KBM-7 (cell line): ENCODE results near the gene NDFIP2.

Experiments
- DNase-seq: peaks from one replicate; pipeline ENCODE4 v3.0.0-alpha.2; 2015
- in situ Hi-C: fragments of 300-500 bp; cut with MboI; formaldehyde crosslinking; loops from 2 replicates; pipeline ENCODE4 v1.14.3; 2020; ENCODE audit warnings: low sequenced_read_pairs, low pct_unique_long_range_greater_than_20kb, mixed read lengths

Gene NDFIP2, protein sequence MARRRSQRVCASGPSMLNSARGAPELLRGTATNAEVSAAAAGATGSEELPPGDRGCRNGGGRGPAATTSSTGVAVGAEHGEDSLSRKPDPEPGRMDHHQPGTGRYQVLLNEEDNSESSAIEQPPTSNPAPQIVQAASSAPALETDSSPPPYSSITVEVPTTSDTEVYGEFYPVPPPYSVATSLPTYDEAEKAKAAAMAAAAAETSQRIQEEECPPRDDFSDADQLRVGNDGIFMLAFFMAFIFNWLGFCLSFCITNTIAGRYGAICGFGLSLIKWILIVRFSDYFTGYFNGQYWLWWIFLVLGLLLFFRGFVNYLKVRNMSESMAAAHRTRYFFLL

DNA sequence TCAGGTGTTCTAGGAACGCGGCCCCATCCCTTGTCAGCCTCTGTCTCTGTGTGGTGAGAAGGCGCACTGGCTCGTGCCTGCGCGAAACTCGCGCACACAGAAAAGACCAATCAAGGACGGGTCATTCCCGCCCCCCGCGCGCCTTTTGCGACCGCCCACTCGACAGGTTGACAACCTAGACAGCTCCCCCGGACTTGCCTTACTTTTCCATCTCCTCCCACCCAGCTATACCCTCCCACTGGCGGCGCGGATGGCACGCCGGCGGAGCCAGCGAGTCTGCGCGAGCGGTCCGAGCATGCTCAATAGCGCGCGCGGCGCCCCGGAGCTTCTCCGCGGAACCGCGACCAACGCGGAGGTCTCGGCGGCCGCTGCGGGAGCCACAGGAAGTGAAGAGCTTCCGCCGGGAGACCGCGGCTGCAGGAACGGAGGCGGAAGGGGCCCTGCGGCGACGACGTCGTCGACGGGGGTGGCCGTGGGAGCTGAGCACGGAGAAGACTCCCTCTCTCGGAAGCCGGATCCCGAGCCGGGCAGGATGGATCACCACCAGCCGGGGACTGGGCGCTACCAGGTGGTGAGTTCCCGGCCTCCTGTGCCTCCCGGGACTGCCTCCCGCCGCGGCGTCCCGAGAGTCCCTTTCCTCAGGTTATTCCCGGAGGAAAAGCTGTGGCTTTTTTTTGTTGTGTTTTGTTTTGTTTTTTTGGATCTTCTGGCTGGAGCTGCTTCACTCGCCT, at the start of gene NDFIP2:
TSS of gene NDFIP2 (plus strand) at position 202 of the 731 bp plus-strand sequence. CDS start at position 251, 49 bp downstream.
- peak; percentile 66 for DNase-seq
- in situ Hi-C loops: no loop called here

DNA sequence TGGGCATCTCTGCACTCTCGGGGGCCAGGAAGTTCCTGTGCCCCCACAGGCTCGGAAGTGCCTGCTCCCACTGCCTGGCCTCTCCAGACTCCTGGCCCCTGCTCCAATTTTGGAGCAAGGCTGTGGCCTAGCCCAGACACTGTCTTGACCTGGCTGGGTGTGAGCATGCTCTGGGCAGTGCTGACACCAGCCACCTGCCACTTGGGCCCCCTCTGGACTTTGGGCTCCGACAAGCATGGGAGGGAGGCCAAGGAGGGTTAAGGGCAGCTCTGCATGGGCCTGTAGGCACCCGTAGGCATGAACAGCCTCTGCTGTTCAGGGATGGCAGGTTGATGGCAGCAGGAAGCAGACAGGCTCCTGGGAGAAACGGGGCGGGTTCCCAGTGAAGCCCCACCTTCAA, 48.9 kb upstream of the NDFIP2 start:
- no peak for DNase-seq
- in situ Hi-C loops: no loop called here

DNA sequence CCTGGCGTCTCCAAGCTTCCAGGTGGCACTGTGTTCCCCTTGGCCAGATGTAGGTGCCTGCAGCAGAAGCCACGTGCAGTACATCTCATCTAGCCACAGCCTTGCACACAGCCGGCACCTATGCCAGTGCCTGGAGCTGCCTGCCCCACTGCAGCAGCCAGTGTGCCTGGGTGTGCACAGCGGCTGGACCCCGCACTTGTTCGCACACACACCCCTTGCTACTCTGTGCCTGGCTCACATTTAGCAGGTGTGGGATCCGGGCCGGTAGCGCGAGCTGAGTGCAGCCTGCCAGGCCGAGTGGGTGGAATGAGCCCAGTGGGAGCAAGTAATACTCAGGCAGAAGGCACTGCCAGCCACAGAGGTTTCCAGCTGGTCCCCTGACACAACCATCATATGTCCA, 48.0 kb upstream of the NDFIP2 start:
- no peak for DNase-seq
- in situ Hi-C loops: no loop called here

DNA sequence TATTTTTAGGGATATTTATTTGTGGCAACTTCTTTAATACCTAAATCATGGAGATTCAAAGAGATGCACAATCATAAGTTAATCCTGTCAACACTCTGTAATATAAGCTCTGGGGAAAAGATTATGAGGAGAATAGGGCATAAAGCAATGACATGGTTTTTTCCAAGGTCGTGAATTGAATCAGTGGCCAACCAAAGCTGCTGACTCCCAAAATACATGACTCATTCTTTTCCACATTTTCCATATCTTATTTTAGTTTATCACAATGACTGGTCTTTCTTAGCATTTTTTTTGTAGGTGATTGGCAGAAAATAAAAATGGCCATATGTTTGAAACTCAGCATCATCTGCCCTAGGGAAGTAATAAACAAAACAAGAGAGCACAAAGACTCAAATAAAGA, 46.4 kb upstream of the NDFIP2 start:
- in situ Hi-C loops: no loop called here
- DNase-seq: no peak

DNA sequence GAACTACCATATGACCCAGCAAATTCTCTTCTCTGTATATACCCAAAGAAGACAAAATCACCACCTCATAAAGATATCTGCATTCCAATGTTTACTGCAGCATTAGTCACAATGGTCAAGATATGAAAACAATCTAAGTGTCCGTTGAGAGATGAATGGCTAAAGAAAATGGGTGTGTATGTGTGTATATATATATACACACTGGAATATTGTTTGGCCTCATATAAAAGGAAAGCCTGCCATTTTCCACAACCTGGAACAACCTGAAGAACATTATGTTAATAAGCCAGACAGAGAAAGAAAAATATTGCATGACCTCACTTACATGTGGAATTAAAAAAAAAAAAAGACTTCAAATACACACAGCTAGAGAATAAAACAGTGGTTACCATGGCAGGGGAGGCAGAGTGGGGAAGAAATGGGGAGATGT, 45.4 kb upstream of the NDFIP2 start:
- no peak for DNase-seq
- in situ Hi-C loops: no loop called here

DNA sequence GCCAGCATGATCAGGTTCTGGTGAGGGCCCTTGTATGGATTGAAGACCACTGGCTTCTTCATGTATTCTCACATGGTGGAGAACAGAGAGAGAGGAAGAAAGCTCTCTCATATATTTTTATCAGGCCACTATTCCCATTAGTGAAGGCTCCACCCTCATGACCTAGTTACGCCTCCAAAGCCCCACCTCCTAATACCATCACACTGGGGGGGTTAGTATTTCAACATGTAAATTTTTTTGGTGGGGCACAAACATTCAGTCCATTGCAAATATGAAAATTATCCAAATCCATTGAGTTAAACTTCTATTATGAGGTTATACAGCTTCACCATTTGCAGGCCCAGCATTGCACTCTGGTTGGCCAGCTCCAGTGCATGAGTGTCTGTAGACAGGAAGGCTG, 41.7 kb upstream of the NDFIP2 start:
- no peak for DNase-seq
- in situ Hi-C loops: no loop called here

DNA sequence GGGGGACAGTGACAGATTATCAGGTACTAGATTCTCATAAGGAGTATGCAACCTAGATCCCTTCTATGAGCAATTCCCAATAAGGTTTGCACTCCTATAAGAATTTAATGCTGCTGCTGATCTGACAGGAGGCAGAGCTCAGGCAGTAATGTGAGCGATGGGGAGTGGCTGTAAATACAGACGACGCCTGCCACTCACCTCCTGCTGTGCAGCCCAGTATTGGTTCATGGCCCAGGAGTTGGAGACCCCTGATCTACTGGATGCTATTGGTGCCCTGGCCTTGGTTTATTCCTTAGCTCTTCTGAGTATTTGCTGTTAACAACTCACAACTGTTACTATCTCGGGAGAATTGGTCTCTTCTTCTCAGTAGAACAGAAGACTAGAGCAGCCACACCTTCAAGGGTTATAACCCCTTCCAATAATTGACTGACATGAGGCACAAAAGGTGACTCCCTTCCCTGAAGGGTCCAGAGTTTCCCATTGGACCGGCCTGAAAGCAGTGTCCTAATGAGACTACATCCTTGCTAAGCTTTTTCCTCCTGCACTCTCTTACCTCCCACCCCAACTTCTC, 39.9 kb upstream of the NDFIP2 start:
- in situ Hi-C loops: no loop called here
- DNase-seq: no peak

DNA sequence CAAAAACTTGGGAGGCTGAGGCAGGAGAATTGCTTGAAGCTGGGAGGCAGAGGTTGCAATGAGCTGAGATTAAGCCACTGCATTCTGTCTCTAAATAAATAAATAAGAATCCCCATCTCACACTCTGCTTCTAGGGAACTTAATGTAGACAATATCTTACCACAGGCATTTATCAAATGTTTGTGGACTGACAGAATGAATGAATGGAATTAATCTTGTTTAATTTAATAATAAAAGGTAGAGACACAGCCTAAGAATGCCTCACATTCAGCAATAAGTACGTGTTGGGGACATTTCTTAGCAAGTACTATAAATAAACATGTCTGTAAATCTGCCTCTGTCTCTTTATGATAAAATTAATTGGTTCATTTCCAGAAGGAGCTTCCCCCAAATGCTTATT, 38.7 kb upstream of the NDFIP2 start:
- DNase-seq: no peak
- in situ Hi-C loops: no loop called here

DNA sequence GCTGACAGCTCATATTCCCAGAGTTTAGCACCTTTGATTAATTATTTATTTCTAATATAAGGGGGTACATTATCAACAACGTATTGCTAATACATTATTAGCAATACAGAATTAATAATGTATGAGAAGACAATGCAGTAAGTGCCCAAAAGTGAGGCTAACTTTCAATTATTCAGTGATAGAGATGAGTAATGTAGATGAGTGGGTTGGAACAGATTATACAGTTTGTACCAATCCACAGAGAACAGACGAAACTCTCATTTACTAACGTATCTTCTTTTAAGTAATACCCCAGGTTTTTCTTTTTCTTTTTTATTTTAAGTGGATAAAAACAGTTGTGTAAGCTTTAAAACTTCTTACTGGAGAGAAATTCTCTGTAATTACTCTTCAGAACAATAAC, 38.2 kb upstream of the NDFIP2 start:
- in situ Hi-C loops: no loop called here
- no peak for DNase-seq

DNA sequence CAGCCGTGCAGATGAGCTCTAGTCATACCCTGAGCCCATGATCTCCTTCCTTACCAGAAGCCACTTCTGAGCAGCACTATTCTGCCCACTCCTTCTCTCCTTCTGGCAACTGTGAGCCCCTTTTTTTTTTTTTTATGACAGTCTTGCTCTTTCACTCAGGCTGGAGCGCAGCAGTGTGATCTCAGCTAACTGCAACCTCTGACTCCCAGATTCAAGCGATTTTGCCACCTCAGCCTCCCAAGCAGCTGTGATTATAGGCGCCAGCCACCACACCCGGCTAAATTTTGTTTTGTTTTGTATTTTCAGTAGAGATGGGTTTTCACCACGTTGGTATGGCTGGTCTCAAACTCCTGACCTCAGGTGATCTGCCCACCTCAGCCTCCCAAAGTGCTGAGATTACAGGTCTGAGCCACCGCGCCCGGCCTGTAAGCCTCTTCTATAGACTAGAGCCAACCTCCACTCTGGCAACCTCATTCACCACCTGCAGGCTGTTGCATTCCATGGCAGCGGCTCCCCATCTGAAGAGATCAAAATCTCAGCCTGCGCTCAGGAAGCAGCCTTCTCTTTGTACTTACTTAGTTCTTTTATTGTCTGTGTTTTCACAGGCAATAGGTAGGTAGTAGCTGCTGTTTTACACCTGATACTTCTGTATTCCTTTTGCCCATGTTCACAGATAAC, 34.8 kb upstream of the NDFIP2 start:
- in situ Hi-C loops: no loop called here
- DNase-seq: no peak

DNA sequence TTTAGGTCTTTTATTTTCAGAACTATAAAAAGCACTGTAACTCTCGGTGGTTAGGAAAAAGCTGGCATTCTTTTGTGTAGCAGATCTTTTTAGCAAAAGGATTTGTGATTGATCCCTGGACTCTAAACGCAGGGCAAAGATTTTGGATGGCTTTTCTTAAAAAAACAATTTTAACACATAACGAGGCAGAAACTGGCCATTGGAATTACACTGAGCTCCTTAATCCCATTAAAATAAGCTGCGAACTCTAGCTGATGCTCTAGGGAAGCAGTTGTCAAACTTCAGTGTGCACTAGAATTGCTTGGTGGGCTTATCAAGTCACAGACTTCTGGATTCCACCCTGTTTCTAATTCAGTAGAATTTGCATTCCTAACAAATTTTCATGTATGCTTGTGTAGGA, 33.8 kb upstream of the NDFIP2 start:
- DNase-seq: no peak
- in situ Hi-C loops: no loop called here

DNA sequence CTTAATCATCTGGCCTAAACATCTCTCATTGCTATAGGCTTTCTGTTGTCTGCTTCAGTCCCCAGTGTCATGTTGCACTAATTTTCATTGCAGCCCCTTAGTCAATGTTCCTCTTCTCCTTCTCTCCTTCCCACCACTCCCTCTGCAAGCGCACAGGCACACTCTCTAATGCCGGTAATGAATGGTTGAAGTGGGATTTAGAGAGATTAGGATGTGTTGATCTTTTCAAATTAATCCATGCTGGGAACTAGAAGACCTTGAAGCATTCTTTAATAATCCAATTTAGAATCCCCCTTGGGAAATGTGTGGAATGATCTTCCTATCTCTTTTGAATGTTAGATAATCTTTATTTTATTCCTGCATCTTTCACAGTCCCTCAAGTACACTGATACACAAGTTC, 33.2 kb upstream of the NDFIP2 start:
- in situ Hi-C loops: no loop called here
- no peak for DNase-seq

DNA sequence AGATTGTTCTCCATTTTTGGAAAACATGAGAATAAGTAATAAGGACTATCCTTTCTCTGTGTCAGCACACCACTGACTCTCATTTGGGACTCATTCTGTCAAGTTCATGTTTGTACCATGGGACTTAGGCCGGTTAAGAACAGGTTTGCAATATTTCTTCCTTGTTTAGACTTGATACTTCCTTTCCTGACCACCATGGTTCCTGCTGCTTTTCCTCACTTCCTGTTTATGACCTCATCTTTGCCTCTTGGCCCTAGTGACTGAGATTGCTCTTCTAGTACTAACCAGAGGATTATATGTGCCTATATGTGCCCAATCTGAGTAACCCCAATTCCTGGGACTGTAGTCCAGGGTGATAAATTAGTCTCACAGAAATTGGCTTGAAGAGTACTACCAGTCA, 32.5 kb upstream of the NDFIP2 start:
- in situ Hi-C loops: no loop called here

DNA sequence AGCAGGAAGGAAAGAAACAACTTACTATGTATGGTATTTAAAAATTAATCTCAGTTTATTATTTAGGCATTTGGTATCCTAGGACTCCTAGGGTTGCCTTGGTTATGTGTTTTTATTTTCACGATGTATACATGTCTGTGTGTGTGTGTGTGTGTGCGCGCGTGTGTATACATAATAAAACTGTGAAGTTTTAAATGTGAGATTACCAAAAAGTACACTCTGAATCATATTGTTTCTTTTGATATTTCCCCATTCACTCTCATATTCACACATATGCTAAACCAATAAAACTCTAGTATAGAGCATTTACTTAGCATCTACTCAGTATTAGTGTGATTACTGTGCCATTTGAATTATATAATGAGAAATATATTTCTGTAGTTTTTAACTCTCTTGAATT, 30.8 kb upstream of the NDFIP2 start:
- in situ Hi-C loops: no loop called here
- no peak for DNase-seq

More for the DNA sequence above, 32.5 kb upstream of the NDFIP2 start:
- DNase-seq: peak; percentile 44

DNA sequence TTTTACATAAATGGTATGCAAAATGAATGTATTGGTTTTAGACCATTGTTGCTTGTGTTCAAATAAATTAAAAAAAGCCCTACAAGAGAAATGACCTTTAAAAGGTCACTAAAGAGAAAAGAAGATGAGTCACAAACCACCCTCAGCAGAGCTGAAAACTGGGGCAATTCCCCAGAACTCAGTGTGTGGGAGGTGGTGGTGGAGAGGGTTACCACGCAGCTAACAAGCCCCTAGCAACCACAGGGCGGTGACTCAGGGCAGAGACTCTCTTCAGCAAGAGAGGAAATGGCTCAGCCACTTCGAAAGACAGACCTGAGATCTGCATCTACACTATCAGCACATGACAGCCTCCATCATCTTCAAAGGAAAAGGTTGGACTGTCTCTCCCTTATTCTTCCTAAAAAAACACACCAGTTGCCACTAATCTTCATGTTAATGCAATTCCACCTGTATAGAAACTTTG, 29.4 kb upstream of the NDFIP2 start:
- peak; percentile 68 for DNase-seq
- in situ Hi-C loops: no loop called here

DNA sequence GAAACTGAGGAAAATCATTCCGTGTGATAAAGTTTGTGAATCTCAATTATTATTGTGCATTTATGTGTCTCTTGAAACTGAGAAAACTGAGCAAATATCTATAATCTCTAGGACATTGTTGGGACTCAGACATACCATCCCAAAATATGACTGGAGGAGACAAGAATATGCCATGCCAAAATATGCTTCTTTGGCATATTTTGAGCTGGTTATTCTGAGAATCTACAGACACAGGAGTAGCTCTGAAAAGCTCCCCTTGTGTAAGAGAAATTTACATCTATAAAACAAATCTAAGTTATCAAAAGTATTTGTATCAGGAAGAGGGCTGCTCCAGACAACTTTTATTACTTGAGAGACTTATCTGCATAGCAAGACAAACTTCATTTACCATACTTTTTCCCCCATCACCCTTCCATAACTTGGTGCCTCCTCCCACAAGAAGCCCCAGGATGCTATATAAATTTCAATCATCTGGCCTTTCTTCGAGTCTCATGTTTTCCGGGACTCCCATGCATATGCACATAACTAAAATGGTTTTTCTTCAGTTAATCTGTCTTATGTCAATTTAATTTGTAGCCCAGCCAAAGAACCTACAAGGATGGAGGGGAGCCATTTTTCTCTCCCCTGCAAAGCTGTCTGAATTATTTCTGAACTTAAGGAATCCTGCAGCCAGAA, 28.6 kb upstream of the NDFIP2 start:
- DNase-seq: no peak
- in situ Hi-C loops: no loop called here

DNA sequence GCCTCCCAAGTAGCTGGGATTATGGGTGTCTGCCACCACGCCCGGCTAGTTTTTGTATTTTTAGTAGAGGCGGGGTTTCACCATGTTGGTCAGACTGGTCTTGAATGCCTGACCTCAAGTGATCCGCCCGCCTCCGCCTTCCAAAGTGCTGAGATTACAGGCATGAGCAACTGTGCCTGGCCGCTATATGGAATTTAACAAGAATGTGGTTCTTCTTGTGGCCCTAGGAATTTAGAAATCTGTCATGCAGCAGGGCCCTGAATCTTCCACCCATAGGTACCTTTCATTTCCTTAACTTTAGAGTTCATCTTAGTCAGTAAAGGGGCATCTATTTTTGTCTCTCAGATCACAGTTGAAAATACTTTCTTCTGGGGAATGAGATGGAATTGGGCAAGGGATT, 25.6 kb upstream of the NDFIP2 start:
- no peak for DNase-seq
- in situ Hi-C loops: no loop called here

DNA sequence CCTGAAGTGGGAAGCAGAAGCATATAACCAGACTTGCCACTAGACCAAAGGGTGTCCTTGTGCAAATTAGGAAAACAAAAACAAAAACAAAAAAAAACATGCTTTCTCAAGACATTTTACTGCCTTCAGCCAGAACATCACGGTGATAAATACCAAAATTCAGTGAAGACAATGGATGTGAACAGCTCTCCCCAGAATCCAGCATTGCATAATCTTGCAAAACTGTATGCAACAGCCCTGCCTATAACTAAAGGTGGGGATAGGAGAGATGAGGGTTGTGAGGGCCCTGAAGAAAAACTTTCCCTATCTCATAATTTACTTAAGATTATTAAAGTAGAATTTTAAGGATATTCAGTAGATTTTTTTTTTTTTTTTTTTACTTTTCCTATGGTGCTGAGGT, 24.9 kb upstream of the NDFIP2 start:
- no peak for DNase-seq
- in situ Hi-C loops: no loop called here

DNA sequence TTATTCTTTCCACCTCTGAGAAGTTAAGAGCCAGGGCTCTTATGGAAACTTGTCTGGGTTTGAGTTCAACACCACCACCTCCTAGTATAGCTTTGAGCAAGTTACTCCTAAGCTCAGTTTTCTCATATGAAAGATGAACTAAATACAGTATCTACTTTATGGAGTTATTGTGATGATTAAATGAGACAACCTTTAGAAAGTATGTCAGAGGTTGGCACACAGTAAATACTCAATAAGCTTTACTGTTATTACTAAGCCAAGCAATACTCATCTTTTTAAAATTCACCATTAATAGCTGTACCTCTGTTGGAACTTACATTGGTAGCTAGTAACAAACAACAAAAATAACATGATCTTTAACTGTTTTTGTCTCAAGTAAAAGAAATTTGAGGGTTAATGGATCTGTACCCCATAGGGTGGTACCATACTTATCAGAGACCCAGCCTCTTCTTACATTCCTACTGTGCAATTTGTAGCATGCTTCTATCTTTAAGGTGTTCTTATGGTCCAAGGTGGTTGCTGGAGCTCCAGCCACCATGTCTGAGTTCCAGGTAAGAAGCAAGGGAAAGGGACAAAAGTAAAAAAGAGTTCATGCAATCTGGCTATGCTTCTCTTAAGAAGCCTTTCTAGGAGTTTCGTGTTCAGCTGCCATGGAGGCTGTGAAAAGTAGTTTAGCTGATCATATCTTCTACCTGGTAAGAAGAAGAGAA, 24.1 kb upstream of the NDFIP2 start:
- in situ Hi-C loops: no loop called here
- no peak for DNase-seq
